HepG2 (cell line): Measurements from ENCODE around the gene FFAR1. TPM values are rescaled to one million over a fixed set of nuclear protein-coding genes. Genes with fewer than 3 reads are reported as not detected.

ENCODE experiments used
- AFF4 ChIP-seq: sonication (generic); formaldehyde crosslinking; IDR thresholded peaks from 2 replicates; pipeline ENCODE4 v1.4.0; 2020; ENCODE audit warnings: missing genetic modification reagents
- ARNTL ChIP-seq: sonication (generic); formaldehyde crosslinking; IDR thresholded peaks from 2 replicates; pipeline ENCODE4 v1.4.0; 2020; ENCODE audit warnings: mild to moderate bottlenecking, missing genetic modification reagents
- BORCS8-MEF2B ChIP-seq: sonication (generic); formaldehyde crosslinking; IDR thresholded peaks from 2 replicates; pipeline ENCODE4 v1.8.0; 2022; ENCODE audit warnings: mild to moderate bottlenecking, missing genetic modification reagents
- CBFB ChIP-seq: sonication (generic); formaldehyde crosslinking; IDR thresholded peaks from 2 replicates; pipeline ENCODE4 v1.4.0; 2020; ENCODE audit warnings: missing genetic modification reagents
- CHD4 ChIP-seq: fragments of 200-600 bp; sonication (generic); IDR thresholded peaks from 2 replicates; pipeline ENCODE4 v1.7.0; 2017; ENCODE audit warnings: mild to moderate bottlenecking, low read length, borderline replicate concordance
- LRRFIP1 ChIP-seq: sonication (generic); formaldehyde crosslinking; conservative IDR thresholded peaks from 2 replicates; pipeline ENCODE4 v1.4.0; 2020; ENCODE audit warnings: missing genetic modification reagents
- NCOA1 ChIP-seq: sonication (generic); formaldehyde crosslinking; IDR thresholded peaks from 2 replicates; pipeline ENCODE4 v1.9.0; 2021; ENCODE audit warnings: missing genetic modification reagents
- NR2F1 ChIP-seq, 2 experiments: fragments of 450-650 bp in 1 of 2; formaldehyde crosslinking in 1 of 2; IDR thresholded peaks; 2 replicates each; pipeline versions ENCODE4 v1.5.0 to v1.6.1; 2016 to 2020; ENCODE audit warnings: mild to moderate bottlenecking in 1 of 2, missing compliant biosample characterization in 1 of 2, missing genetic modification reagents in 1 of 2, moderate library complexity in 1 of 2
- SP5 ChIP-seq: IDR thresholded peaks from 2 replicates; pipeline ENCODE4 v1.6.1; 2016; ENCODE audit warnings: low read depth, borderline replicate concordance
- SRF ChIP-seq: IDR thresholded peaks from 2 replicates; pipeline ENCODE4 v1.6.1; 2011; ENCODE audit warnings: mild to moderate bottlenecking, low read depth, low read length, moderate library complexity
- TEAD3 ChIP-seq: optimal IDR thresholded peaks from 2 replicates; pipeline ENCODE3; 2016; ENCODE audit warnings: borderline replicate concordance
- TRIM24 ChIP-seq: sonication (generic); formaldehyde crosslinking; IDR thresholded peaks from 2 replicates; pipeline ENCODE4 v1.8.0; 2022; ENCODE audit warnings: mild to moderate bottlenecking, missing genetic modification reagents
- YY1 ChIP-seq: IDR thresholded peaks from 2 replicates; pipeline ENCODE4 v1.6.1; 2011; ENCODE audit warnings: low read length, low read depth, moderate library complexity, mild to moderate bottlenecking; ENCODE audit not compliant: insufficient read depth, insufficient replicate concordance
- ZBTB10 ChIP-seq: sonication (generic); formaldehyde crosslinking; IDR thresholded peaks from 2 replicates; pipeline ENCODE4 v1.4.0; 2020; ENCODE audit warnings: missing genetic modification reagents, borderline replicate concordance
- ZNF282 ChIP-seq: fragments of 450-650 bp; IDR thresholded peaks from 2 replicates; pipeline ENCODE4 v1.6.1; 2018; ENCODE audit not compliant: partially characterized antibody
- ZNF33B ChIP-seq: sonication (generic); formaldehyde crosslinking; IDR thresholded peaks from 2 replicates; pipeline ENCODE4 v1.5.1; 2020; ENCODE audit warnings: mild to moderate bottlenecking, missing genetic modification reagents
- ZNF513 ChIP-seq: sonication (generic); formaldehyde crosslinking; conservative IDR thresholded peaks from 2 replicates; pipeline ENCODE4 v1.5.0; 2020; ENCODE audit warnings: missing genetic modification reagents
- ZNF891 ChIP-seq: sonication (generic); formaldehyde crosslinking; IDR thresholded peaks from 2 replicates; pipeline ENCODE4 v1.5.0; 2020; ENCODE audit warnings: mild to moderate bottlenecking, missing genetic modification reagents
- ZSCAN22 ChIP-seq: sonication (generic); formaldehyde crosslinking; IDR thresholded peaks from 2 replicates; pipeline ENCODE4 v1.4.0; 2020; ENCODE audit warnings: mild to moderate bottlenecking, missing genetic modification reagents
- polyA plus RNA-seq, 8 experiments: library from polyadenylated mRNA; depleted of rRNA in 3 of 8; stranded (reverse) in 7 of 8; unstranded in 1 of 8; fragments of >200 nt; fragmentation: Illumina TruSeq in 4 of 8; extraction: Trizol in 4 of 8; gene quantifications; 2 replicates each; pipeline versions ENCODE4 v1.2.1 to v1.2.3, GENCODE V29; 2011 to 2016; ENCODE audit warnings: low read depth in 4 of 8, missing spikeins in 1 of 8, mixed read lengths in 1 of 8; ENCODE audit not compliant: insufficient read depth in 1 of 8
- total RNA-seq, 5 experiments: library from RNA; depleted of rRNA; stranded (reverse); fragments of >200 nt; fragmentation: Illumina TruSeq; extraction: Trizol; gene quantifications; 2 replicates each; pipeline ENCODE4 v1.2.3, GENCODE V29; 2016; ENCODE audit warnings: low read depth in 1 of 5

FFAR1 gene
- total and polyA plus RNA-seq, 2 of the 13 experiments (the other 11 are each of a cell fraction or from before 2014, with no cell fraction given), result not detected

GRCh38 chr19:35352448-35353304, 5.0 kb downstream of the FFAR1 start (continued):
- TF ChIP-seq AFF4 (CRISPR knock-in tag), result no peak
- TF ChIP-seq SP5 (CRISPR knock-in tag), result no peak
- no peak for TF ChIP-seq NCOA1 (CRISPR knock-in tag)
- peak; percentile 15 for TF ChIP-seq YY1
- TF ChIP-seq ZNF891 (CRISPR knock-in tag), result 0 out of 2 replicates have a peak, but pooled peaks have one; percentile 45
- no peak; the same call in 1 of the 2 replicates for TF ChIP-seq ZBTB10
- no peak for TF ChIP-seq CBFB (CRISPR knock-in tag)
- no peak for TF ChIP-seq ZNF513
- no peak for TF ChIP-seq TRIM24 (CRISPR knock-in tag)
- TF ChIP-seq LRRFIP1 (CRISPR knock-in tag), result no peak
- no peak for TF ChIP-seq NR2F1 (CRISPR knock-in tag; IDR thresholded peaks at IDR 0.05)
- TF ChIP-seq CHD4, result no peak
- no peak for TF ChIP-seq ZNF282
- peak; percentile 48; the same call in 1 of the 2 replicates for TF ChIP-seq BORCS8-MEF2B (CRISPR knock-in tag)
- no peak for TF ChIP-seq ZNF33B (CRISPR knock-in tag)
- TF ChIP-seq ARNTL (CRISPR knock-in tag), result no peak
- no peak for TF ChIP-seq TEAD3 (CRISPR knock-in tag)
- no peak for TF ChIP-seq ZSCAN22
- no peak for TF ChIP-seq SRF
